H1 (cell line): Measurements from ENCODE around the gene CDH18. TPM values are rescaled to one million over a fixed set of nuclear protein-coding genes. Genes with fewer than 3 reads are reported as not detected.

Source experiments
- CTCF ChIA-PET: fragments of 300-600 bp; sonication (Branson Sonifier 250); formaldehyde crosslinking; loops from one replicate; lab custom pipeline; 2021; ENCODE audit not compliant: partially characterized antibody; lab: Charles Lee
- POLR2A ChIA-PET: fragments of 300-600 bp; sonication (Branson Sonifier 250); formaldehyde crosslinking; loops from one replicate; lab custom pipeline; 2021; ENCODE audit warnings: inconsistent platforms; ENCODE audit not compliant: partially characterized antibody; lab: Charles Lee
- DNase-seq, 2 experiments: peaks; one replicate each; pipeline versions ENCODE4 v3.0.0 to v3.0.0-alpha.2; 2010 to 2022; ENCODE audit warnings: low spot score in 2 of 2, low read depth in 1 of 2, mixed read lengths in 1 of 2
- FAIRE-seq: peaks from 2 replicates; lab custom pipeline; 2011; peaks lifted over from hg19 to GRCh38; lab: Jason Lieb, UNC
- H2AFZ ChIP-seq: 2 replicates; pipeline ENCODE4 v1.8.1; 2012; ENCODE audit warnings: low read length, inconsistent platforms
- H2AK5ac ChIP-seq: 2 replicates; pipeline ENCODE4 v1.6.1; 2013; ENCODE audit warnings: low read depth, low read length
- H2BK120ac ChIP-seq: replicated peaks from 2 replicates; pipeline ENCODE3; 2013; ENCODE audit warnings: low read depth, low read length, inconsistent platforms
- H2BK12ac ChIP-seq: 2 replicates; pipeline ENCODE4 v1.6.1; 2013; ENCODE audit warnings: low read depth, low read length
- H2BK15ac ChIP-seq: 2 replicates; pipeline ENCODE4 v1.6.1; 2013; ENCODE audit warnings: low read length
- H2BK20ac ChIP-seq: 2 replicates; pipeline ENCODE4 v1.6.1; 2013; ENCODE audit warnings: low read length
- H2BK5ac ChIP-seq: 2 replicates; pipeline ENCODE4 v1.6.1; 2013; ENCODE audit warnings: low read depth, low read length
- H3K14ac ChIP-seq: 2 replicates; pipeline ENCODE4 v1.6.1; 2013; ENCODE audit warnings: inconsistent platforms; ENCODE audit not compliant: insufficient read length
- H3K18ac ChIP-seq: 2 replicates; pipeline ENCODE4 v1.6.1; 2013; ENCODE audit warnings: low read length; ENCODE audit errors: extremely low read depth
- H3K23ac ChIP-seq: 2 replicates; pipeline ENCODE4 v1.6.1; 2013; ENCODE audit warnings: inconsistent platforms; ENCODE audit not compliant: insufficient read length
- H3K23me2 ChIP-seq: 2 replicates; pipeline ENCODE4 v1.6.1; 2013; ENCODE audit warnings: low read depth, low read length
- H3K27ac ChIP-seq: 2 replicates; pipeline ENCODE4 v1.6.1; 2011; ENCODE audit warnings: low read depth, low read length, inconsistent platforms
- H3K27me3 ChIP-seq, 4 experiments: replicated peaks in 1 of 4; 1 replicate in 1 of 4; 2 replicates in 3 of 4; pipeline versions ENCODE4 v1.6.1 to v1.8.1; 2011 to 2013; ENCODE audit warnings: low read length in 3 of 4, mild to moderate bottlenecking in 3 of 4, inconsistent platforms in 2 of 4, mixed read lengths in 2 of 4, moderate library complexity in 1 of 4; ENCODE audit not compliant: control insufficient read depth in 3 of 4, insufficient read depth in 3 of 4; ENCODE audit errors: extremely low read depth in 1 of 4
- H3K36me3 ChIP-seq, 4 experiments: 2 replicates each; pipeline versions ENCODE4 v1.6.1 to v1.8.1; 2011 to 2013; ENCODE audit warnings: mild to moderate bottlenecking in 4 of 4, low read length in 3 of 4, moderate library complexity in 2 of 4, control low read depth in 1 of 4, inconsistent platforms in 1 of 4; ENCODE audit not compliant: insufficient read depth in 4 of 4, control insufficient read depth in 2 of 4
- H3K4ac ChIP-seq: replicated peaks from 2 replicates; pipeline ENCODE3; 2013; ENCODE audit warnings: low read length, low read depth, mixed read lengths, inconsistent platforms; ENCODE audit not compliant: insufficient read length
- H3K4me1 ChIP-seq, 4 experiments: replicated peaks in 1 of 4; 1 replicate in 1 of 4; 2 replicates in 3 of 4; pipeline versions ENCODE4 v1.6.1 to v1.8.1; 2011 to 2013; ENCODE audit warnings: low read length in 3 of 4, inconsistent platforms in 2 of 4, mixed read lengths in 1 of 4; ENCODE audit not compliant: insufficient read depth in 4 of 4, control insufficient read depth in 3 of 4
- H3K4me2 ChIP-seq, 2 experiments: 2 replicates each; pipeline versions ENCODE4 v1.6.1 to v1.8.1; 2011 to 2013; ENCODE audit warnings: low read depth in 2 of 2, low read length in 2 of 2, control low read depth in 1 of 2, inconsistent platforms in 1 of 2, mild to moderate bottlenecking in 1 of 2; ENCODE audit not compliant: insufficient read depth in 1 of 2
- H3K4me3 ChIP-seq, 4 experiments: fragments of 200-600, 300-600 bp in 1 of 4; sonication (generic), shearing (Covaris generic), sonication (Bioruptor Twin) in 1 of 4; 2 replicates each; pipeline versions ENCODE4 v1.5.1 to v1.8.1; 2011 to 2016; ENCODE audit warnings: low read length in 4 of 4, low read depth in 3 of 4, control low read depth in 2 of 4, inconsistent platforms in 2 of 4, mild to moderate bottlenecking in 2 of 4, mixed read lengths in 1 of 4, moderate library complexity in 1 of 4; ENCODE audit not compliant: insufficient read depth in 2 of 4; ENCODE audit errors: extremely low read depth in 1 of 4
- H3K56ac ChIP-seq: replicated peaks from 2 replicates; pipeline ENCODE3; 2013; ENCODE audit warnings: low read depth, mild to moderate bottlenecking, mixed read lengths, low read length, inconsistent platforms; ENCODE audit not compliant: insufficient read length
- H3K79me1 ChIP-seq: 2 replicates; pipeline ENCODE4 v1.6.1; 2013; ENCODE audit warnings: low read depth, low read length, control low read depth
- H3K79me2 ChIP-seq, 2 experiments: 2 replicates each; pipeline versions ENCODE4 v1.6.1 to v1.8.1; 2012 to 2013; ENCODE audit warnings: low read length in 2 of 2, mild to moderate bottlenecking in 2 of 2, inconsistent platforms in 1 of 2; ENCODE audit not compliant: insufficient read depth in 2 of 2, control insufficient read depth in 1 of 2
- H3K9ac ChIP-seq, 4 experiments: replicated peaks in 1 of 4; 1 replicate in 1 of 4; 2 replicates in 3 of 4; pipeline versions ENCODE4 v1.6.1 to v1.8.1; 2011 to 2013; ENCODE audit warnings: low read depth in 3 of 4, low read length in 3 of 4, control low read depth in 2 of 4, mild to moderate bottlenecking in 2 of 4, moderate library complexity in 2 of 4, inconsistent platforms in 1 of 4; ENCODE audit errors: extremely low read depth in 1 of 4
- H3K9me3 ChIP-seq, 2 experiments: 2 replicates each; pipeline versions ENCODE4 v1.6.1 to v1.8.1; 2012 to 2013; ENCODE audit warnings: mild to moderate bottlenecking in 2 of 2, moderate library complexity in 2 of 2, control low read depth in 1 of 2, inconsistent platforms in 1 of 2, low read depth in 1 of 2, low read length in 1 of 2, mixed read lengths in 1 of 2; ENCODE audit not compliant: insufficient read depth in 2 of 2
- H4K20me1 ChIP-seq, 2 experiments: replicated peaks in 1 of 2; 2 replicates each; pipeline versions ENCODE3 to v1.8.1; 2011 to 2013; ENCODE audit warnings: inconsistent platforms in 2 of 2, low read length in 2 of 2, mild to moderate bottlenecking in 1 of 2; ENCODE audit not compliant: insufficient read depth in 2 of 2, control insufficient read depth in 1 of 2
- H4K5ac ChIP-seq: 2 replicates; pipeline ENCODE4 v1.6.1; 2013; ENCODE audit warnings: low read length, low read depth, mixed read lengths, inconsistent platforms; ENCODE audit not compliant: insufficient read length
- H4K8ac ChIP-seq: 2 replicates; pipeline ENCODE4 v1.8.0; 2013; ENCODE audit warnings: mild to moderate bottlenecking, moderate library complexity, low read length, inconsistent platforms; ENCODE audit not compliant: insufficient read depth; ENCODE audit errors: extremely low read depth
- H4K91ac ChIP-seq: replicated peaks from 2 replicates; pipeline ENCODE3; 2013; ENCODE audit warnings: low read length, mixed read lengths, inconsistent platforms; ENCODE audit not compliant: insufficient read length
- RXRA ChIP-seq: IDR thresholded peaks from 2 replicates; pipeline ENCODE4 v1.6.1; 2011; ENCODE audit warnings: low read depth, mild to moderate bottlenecking, low read length, moderate library complexity; ENCODE audit not compliant: insufficient read depth
- TEAD4 ChIP-seq: IDR thresholded peaks from 2 replicates; pipeline ENCODE4 v1.6.1; 2012; ENCODE audit warnings: low read depth, low read length, inconsistent platforms, mixed read lengths
- WGBS, 2 experiments: shearing (Covaris generic) in 1 of 2; methylation state at CpG; one replicate each; pipeline versions ENCODE4 v1.1.6 to v1.1.7; 2013 to 2015; ENCODE audit warnings: low lambda C conversion rate in 2 of 2, mixed read lengths in 2 of 2, inconsistent platforms in 1 of 2, low coverage in 1 of 2, missing lambda C conversion rate in 1 of 2; ENCODE audit not compliant: insufficient replicate concordance in 2 of 2, insufficient coverage in 1 of 2, insufficient read length in 1 of 2; ENCODE audit errors: extremely low coverage in 1 of 2, missing lambda C conversion rate in 1 of 2; 5-methylcytosine and 5-hydroxymethylcytosine counted together
- polyA plus RNA-seq, 7 experiments: library from polyadenylated mRNA; depleted of rRNA in 3 of 7; stranded (reverse) in 5 of 7; unstranded in 2 of 7; fragments of >200 nt in 5 of 7; fragments of 200-250 nt in 2 of 7; gene quantifications; 1 replicate in 5 of 7; 2 replicates in 1 of 7; 4 replicates in 1 of 7; pipeline versions ENCODE4 v1.2.1 to v1.2.3, GENCODE V29; 2011 to 2013; ENCODE audit warnings: missing spikeins in 2 of 7, mixed read lengths in 2 of 7
- total RNA-seq: library from RNA; stranded (reverse); fragmentation: NEBNext Ultra II Directional; extraction: Animal tissue kit (Norgen Biotek cat#: 25700); gene quantifications from 2 replicates; pipeline ENCODE4 v1.2.1, GENCODE V29; 2021

Gene CDH18
- total and polyA plus RNA-seq, 2 of the 8 experiments (the other 6 are each of a cell fraction or from before 2014, with no cell fraction given), result 0.30 to 0.32 TPM

- H2BK12ac ChIP-seq, result peak overlapping the region; percentile 61; the same call in 1 of the 2 replicates
- H4K91ac ChIP-seq, result peak overlapping the region; percentile 56
- 59% methylated on average over 5 of the region's 5 CpGs; no CpG with 5 or more reads in 1 of the 2 experiments for WGBS, 2 experiments
- H3K23me2 ChIP-seq, result no peaks in the 10 kb centered on the region; the same call in 1 of the 2 replicates
- TF ChIP-seq TEAD4, result peak; percentile 75
- TF ChIP-seq RXRA, result no peak
- no peak overlapping the region for H4K8ac ChIP-seq
- H4K5ac ChIP-seq, result no peak overlapping the region
- no peaks in the 10 kb centered on the region for H3K79me2 ChIP-seq
- H3K27ac ChIP-seq, result no peak overlapping the region
- H2BK20ac ChIP-seq, result no peak overlapping the region
- H3K14ac ChIP-seq, result no peak overlapping the region
- H3K56ac ChIP-seq, result no peak overlapping the region
- FAIRE-seq (peak; percentile 57), DNase-seq (no peak)
- POLR2A ChIA-PET, result no interaction called here
- H2AK5ac ChIP-seq, result no peak overlapping the region
- H3K23ac ChIP-seq, result no peak overlapping the region
- peak overlapping the region in 1 of 4 experiments; percentile 13; a peak in 1 of 7 replicates for H3K9ac ChIP-seq
- H3K4ac ChIP-seq, result no peak overlapping the region
- peak overlapping the region; percentile 48; the same call in 1 of the 2 replicates for H2AFZ ChIP-seq
- H2BK5ac ChIP-seq, result 0 out of 2 replicates have a peak overlapping the region, but pooled peaks have one; percentile 31
- no peaks in the 10 kb centered on the region for H3K79me1 ChIP-seq
- no peak overlapping the region for H3K18ac ChIP-seq
- H3K4me3 ChIP-seq, result no peak overlapping the region
- H3K27me3 ChIP-seq, result no peaks in the 10 kb centered on the region
- no peaks in the 10 kb centered on the region for H4K20me1 ChIP-seq
- 0 out of 4 replicates have a peak overlapping the region, but pooled peaks of 1 of the 2 experiments have one; percentile 40 for H3K4me2 ChIP-seq
- no peak overlapping the region for H2BK120ac ChIP-seq
- peaks cover 0 to 4% (median 1%) of the 10 kb centered on the region in 4 experiments; a peak in 1 of 7 replicates for H3K4me1 ChIP-seq
- no peak overlapping the region for H2BK15ac ChIP-seq
- H3K36me3 ChIP-seq, result no peaks in the 10 kb centered on the region
- H3K9me3 ChIP-seq, result no peaks in the 10 kb centered on the region
- CTCF ChIA-PET, result interaction anchor here (0.9 kb wide), 1 partner anchor 10 kb away, joined by 3 read pairs; no protein-coding TSS in a partner anchor
Observed at GRCh38 chr5:19777363-19777762, 210.6 kb downstream of the CDH18 start.
